CD4-positive, alpha-beta memory T cell (primary cell): ENCODE measurements around the gene SNX19. TPM values are rescaled to one million over a fixed set of nuclear protein-coding genes. Genes with fewer than 3 reads are reported as not detected.

ENCODE experiments used
- CTCF ChIA-PET: fragments of 350-600 bp; sonication (Branson Sonifier 250); formaldehyde crosslinking; loops from one replicate; lab custom pipeline; 2021; ENCODE audit warnings: inconsistent platforms; ENCODE audit not compliant: partially characterized antibody; lab: Charles Lee
- POLR2A ChIA-PET: fragments of 350-600 bp; sonication (Branson Sonifier 250); formaldehyde crosslinking; loops from one replicate; lab custom pipeline; 2021; ENCODE audit not compliant: partially characterized antibody; lab: Charles Lee
- DNase-seq, 5 donors: peaks; one replicate each; pipeline versions ENCODE4 v3.0.0 to v3.0.0-alpha.2; 2020 to 2022; ENCODE audit warnings: mixed read lengths in 1 of 5
- H3K27ac ChIP-seq: one replicate; pipeline ENCODE4 v1.7.0; 2013; ENCODE audit warnings: low read depth, low read length
- H3K27me3 ChIP-seq: 2 replicates; pipeline ENCODE4 v1.7.0; 2013; ENCODE audit warnings: mild to moderate bottlenecking, low read length, moderate library complexity; ENCODE audit not compliant: insufficient read depth
- H3K36me3 ChIP-seq: 2 replicates; pipeline ENCODE4 v1.7.0; 2013; ENCODE audit warnings: mild to moderate bottlenecking, low read length, moderate library complexity; ENCODE audit not compliant: insufficient read depth
- H3K4me1 ChIP-seq: 2 replicates; pipeline ENCODE4 v1.7.0; 2013; ENCODE audit warnings: mild to moderate bottlenecking, low read length, moderate library complexity; ENCODE audit not compliant: insufficient read depth
- H3K4me3 ChIP-seq, 2 donors: one replicate each; pipeline ENCODE4 v1.7.0; 2013; ENCODE audit warnings: low read length in 2 of 2, mild to moderate bottlenecking in 1 of 2
- H3K9me3 ChIP-seq, 2 donors: one replicate each; pipeline ENCODE4 v1.7.0; 2013; ENCODE audit warnings: low read length in 2 of 2, control low read depth in 1 of 2; ENCODE audit not compliant: control insufficient read depth in 1 of 2
- H3K27ac Mint-ChIP-seq, 7 donors: one replicate each; pipeline ENCODE4 v1.8.0; 2020 to 2021; ENCODE audit warnings: mixed read lengths in 7 of 7, mild to moderate bottlenecking in 6 of 7, inconsistent platforms in 3 of 7, moderate library complexity in 3 of 7
- H3K27me3 Mint-ChIP-seq, 2 donors: one replicate each; pipeline ENCODE4 v1.8.0; 2020 to 2021; ENCODE audit warnings: mixed read lengths in 2 of 2
- H3K36me3 Mint-ChIP-seq, 2 donors: one replicate each; pipeline ENCODE4 v1.8.0; 2020 to 2021; ENCODE audit warnings: mixed read lengths in 2 of 2, inconsistent platforms in 1 of 2, mild to moderate bottlenecking in 1 of 2
- H3K4me1 Mint-ChIP-seq, 4 donors: one replicate each; pipeline ENCODE4 v1.8.0; 2020 to 2021; ENCODE audit warnings: mixed read lengths in 4 of 4, mild to moderate bottlenecking in 1 of 4
- H3K4me3 Mint-ChIP-seq, 8 donors: one replicate each; pipeline ENCODE4 v1.8.0; 2020 to 2021; ENCODE audit warnings: mixed read lengths in 8 of 8, mild to moderate bottlenecking in 7 of 8, moderate library complexity in 6 of 8, inconsistent platforms in 3 of 8
- H3K9me3 Mint-ChIP-seq, 8 donors: one replicate each; pipeline ENCODE4 v1.8.0; 2020 to 2021; ENCODE audit warnings: mixed read lengths in 8 of 8, mild to moderate bottlenecking in 5 of 8, inconsistent platforms in 3 of 8, moderate library complexity in 1 of 8
- intact Hi-C: fragments of 100-400 bp; cut with micrococcal nuclease; formaldehyde crosslinking; loops from one replicate; pipeline ENCODE4 v1.15.1; 2023
- polyA plus RNA-seq, 2 donors: library from polyadenylated mRNA; unstranded; fragments of 300-500 nt; fragmentation: Illumina TruSeq; gene quantifications; one replicate each; pipeline ENCODE4 v1.2.3, GENCODE V29; 2021
- total RNA-seq, 2 experiments: library from RNA; stranded (reverse); gene quantifications; one replicate each; pipeline ENCODE4 v1.2.3, GENCODE V29; 2021

SNX19 gene
- total and polyA plus RNA-seq, 4 experiments from 2014 or later = 21.4 to 94.2 (median 57.1) TPM

DNA sequence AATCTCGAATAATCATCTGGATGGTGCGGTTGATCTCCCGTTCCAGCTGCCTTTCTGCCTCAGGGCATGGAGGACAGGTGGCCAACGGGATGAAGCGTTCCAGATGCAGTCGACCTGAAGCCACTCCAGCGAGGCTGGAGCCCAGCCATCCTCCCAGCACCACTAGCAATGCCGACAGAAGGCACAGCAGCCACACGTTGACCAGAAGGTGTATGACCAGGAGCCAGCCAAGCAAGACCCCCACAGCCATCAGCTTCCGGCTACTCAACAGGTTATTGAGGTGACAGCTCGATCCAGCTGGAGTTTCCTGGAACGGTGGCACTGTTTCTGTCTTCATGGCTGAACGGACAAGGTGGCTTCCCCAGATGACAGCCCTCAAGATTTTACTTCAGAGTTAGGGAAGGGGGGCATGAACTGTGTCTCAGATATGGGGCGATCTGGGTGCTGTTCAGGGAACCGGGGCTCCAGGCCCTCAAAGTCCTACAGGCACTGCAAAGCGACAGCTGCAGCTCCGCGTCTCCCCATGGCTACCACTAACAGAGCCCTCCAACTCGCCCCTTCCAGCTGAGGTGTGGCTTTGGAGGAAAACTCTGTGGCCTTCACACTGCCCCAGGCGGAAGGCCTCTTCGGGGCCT is 559 bp downstream of the SNX19 start:
- ChIA-PET POLR2A (interaction anchor here (1.1 to 2.3 kb wide), 5 partner anchors 11 to 912 kb away, joined by 3 to 16 read pairs (median 11); partner anchors contain the start of gene PRDM10), CTCF (interaction anchor here (1.0 to 5.0 kb wide), 14 partner anchors 10 to 479 kb away, joined by 3 to 54 read pairs (median 5); no protein-coding TSS in a partner anchor)
- no peaks in the 10 kb centered on the region for H3K27me3 ChIP-seq
- intact Hi-C loops = loop anchor here (1.0 to 5.0 kb wide), 4 partner anchors 53 to 1637 kb away; partner anchors contain the start of gene PRDM10
- H3K9me3 ChIP-seq = no peaks in the 10 kb centered on the region
- Mint-ChIP-seq H3K4me3 (peak overlapping the region; percentile 84 to 91 (median 89)), H3K4me1 (peaks cover 18 to 59% (median 33%) of the 10 kb centered on the region in 4 donors), H3K36me3 (peaks cover 25 to 30% of the 10 kb centered on the region in 2 donors), H3K9me3 (peaks cover 0 to 5% (median 2%) of the 10 kb centered on the region in 8 donors), H3K27me3 (peaks cover 0 to 1% of the 10 kb centered on the region in 2 donors), H3K27ac (peak overlapping the region; percentile 87 to 95 (median 93))
- no peaks in the 10 kb centered on the region for H3K36me3 ChIP-seq
- peak overlapping the region; percentile 66 to 74 for H3K4me3 ChIP-seq
- peaks cover 41% of the 10 kb centered on the region for H3K4me1 ChIP-seq
- H3K27ac ChIP-seq = peak overlapping the region; percentile 95
- peak in 2 of 5 donors; percentile 9 to 41 for DNase-seq

DNA sequence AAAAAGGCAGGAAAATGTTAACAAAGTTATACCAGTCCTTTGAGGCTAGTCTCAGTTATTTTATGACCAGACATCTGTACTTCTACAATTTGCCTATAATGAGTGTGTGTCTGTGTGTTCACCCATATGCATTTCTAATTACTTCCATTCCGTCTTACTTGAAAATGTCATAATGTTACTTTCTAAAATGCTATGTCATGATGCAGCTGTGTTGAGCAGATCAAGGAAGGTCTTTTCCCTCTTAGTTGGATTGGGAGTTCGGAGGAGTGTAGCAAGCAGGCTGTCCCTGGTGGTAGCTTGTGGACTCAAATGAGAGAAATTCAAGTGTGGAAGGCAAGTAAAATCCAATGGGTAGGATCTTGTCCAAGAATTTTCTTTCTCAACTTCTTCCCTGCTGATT is 3.0 kb downstream of the SNX19 start:
- no peak for DNase-seq
- Mint-ChIP-seq H3K9me3 (peaks cover 0 to 5% (median 2%) of the 10 kb centered on the region in 8 donors), H3K27me3 (no peaks in the 10 kb centered on the region), H3K4me1 (peaks cover 33 to 77% (median 53%) of the 10 kb centered on the region in 4 donors), H3K27ac (peak overlapping the region in 4 of 7 donors; percentile 3 to 78 (median 52)), H3K36me3 (peaks cover 48 to 49% of the 10 kb centered on the region in 2 donors), H3K4me3 (peak overlapping the region in 7 of 8 donors; percentile 2 to 73 (median 50))
- intact Hi-C loops = no loop called here
- Histone ChIP-seq H3K4me1 (peaks cover 41% of the 10 kb centered on the region), H3K9me3 (no peaks in the 10 kb centered on the region), H3K4me3 (no peak overlapping the region), H3K27ac (no peak overlapping the region), H3K27me3 (no peaks in the 10 kb centered on the region), H3K36me3 (peaks cover 7% of the 10 kb centered on the region)
- CTCF ChIA-PET = interaction anchor here (1.4 to 5.0 kb wide), 2 partner anchors 20 to 51 kb away, joined by 4 to 54 read pairs; no protein-coding TSS in a partner anchor
- POLR2A ChIA-PET = no interaction called here

DNA sequence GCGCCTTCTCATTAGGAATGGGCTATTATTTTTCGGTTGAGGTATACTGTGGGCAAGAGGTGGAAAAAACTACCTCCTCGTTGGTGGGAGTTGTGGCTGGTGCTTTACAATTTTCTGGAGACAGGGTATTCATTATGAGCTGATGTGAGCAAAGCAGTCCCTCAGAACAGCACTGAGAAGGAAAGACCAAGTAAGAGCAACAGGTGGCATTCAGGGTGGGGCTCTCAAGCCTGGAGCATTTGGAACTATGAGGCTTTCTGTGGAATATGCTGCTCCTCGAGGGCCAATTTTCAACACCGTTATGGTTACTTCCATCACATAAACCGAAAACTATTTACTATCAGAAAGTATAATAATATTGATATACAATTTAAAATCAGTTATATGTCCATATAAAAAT is 3.7 kb downstream of the SNX19 start:
- H3K4me3 Mint-ChIP-seq = peak overlapping the region in 2 of 8 donors; percentile 12 to 20
- DNase-seq = no peak
- intact Hi-C loops = no loop called here
- CTCF ChIA-PET = interaction anchor here (1.2 to 1.3 kb wide), 2 partner anchors 11 to 18 kb away, joined by 3 to 5 read pairs; no protein-coding TSS in a partner anchor
- no peaks in the 10 kb centered on the region for H3K27me3 Mint-ChIP-seq
- Histone ChIP-seq H3K4me3 (no peak overlapping the region), H3K27me3 (no peaks in the 10 kb centered on the region), H3K36me3 (peaks cover 14% of the 10 kb centered on the region), H3K9me3 (no peaks in the 10 kb centered on the region), H3K27ac (no peak overlapping the region), H3K4me1 (peaks cover 45% of the 10 kb centered on the region)
- peaks cover 0 to 5% (median 2%) of the 10 kb centered on the region in 8 donors for H3K9me3 Mint-ChIP-seq
- POLR2A ChIA-PET = no interaction called here
- H3K36me3 Mint-ChIP-seq = peaks cover 53 to 57% of the 10 kb centered on the region in 2 donors
- peak overlapping the region in 1 of 7 donors; percentile 2 for H3K27ac Mint-ChIP-seq
- H3K4me1 Mint-ChIP-seq = peaks cover 33 to 83% (median 56%) of the 10 kb centered on the region in 4 donors

DNA sequence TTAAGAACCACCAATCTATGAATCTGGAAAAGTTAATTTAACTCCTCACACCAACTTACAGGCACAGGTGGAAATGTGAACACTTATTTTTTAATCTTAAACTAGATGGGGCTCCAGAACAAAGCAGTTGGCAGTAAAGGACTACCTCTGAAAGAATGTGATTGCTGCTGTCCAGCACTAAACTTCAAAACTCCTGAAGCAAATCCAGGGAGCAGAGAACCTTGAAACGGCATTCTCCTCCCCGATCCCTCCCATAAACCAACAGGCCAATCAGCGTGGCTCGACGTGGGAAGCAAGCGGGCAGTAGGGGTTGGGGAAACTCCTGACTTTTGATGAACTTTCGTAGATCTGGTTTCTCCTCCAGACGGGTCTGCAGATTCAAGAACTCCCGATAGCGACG is 5.0 kb downstream of the SNX19 start:
- CTCF ChIA-PET = interaction anchor here (1.3 to 2.4 kb wide), 2 partner anchors 17 to 49 kb away, joined by 5 to 7 read pairs; no protein-coding TSS in a partner anchor
- Histone ChIP-seq H3K4me1 (peaks cover 37% of the 10 kb centered on the region), H3K27ac (no peak overlapping the region), H3K27me3 (no peaks in the 10 kb centered on the region), H3K36me3 (peaks cover 26% of the 10 kb centered on the region), H3K4me3 (no peak overlapping the region), H3K9me3 (no peaks in the 10 kb centered on the region)
- H3K36me3 Mint-ChIP-seq = peaks cover 63 to 66% of the 10 kb centered on the region in 2 donors
- peaks cover 0 to 5% (median 2%) of the 10 kb centered on the region in 8 donors for H3K9me3 Mint-ChIP-seq
- POLR2A ChIA-PET = no interaction called here
- H3K27ac Mint-ChIP-seq = no peak overlapping the region
- peaks cover 35 to 77% (median 55%) of the 10 kb centered on the region in 4 donors for H3K4me1 Mint-ChIP-seq
- no peak overlapping the region for H3K4me3 Mint-ChIP-seq
- H3K27me3 Mint-ChIP-seq = no peaks in the 10 kb centered on the region
- intact Hi-C loops = no loop called here
- DNase-seq = no peak

DNA sequence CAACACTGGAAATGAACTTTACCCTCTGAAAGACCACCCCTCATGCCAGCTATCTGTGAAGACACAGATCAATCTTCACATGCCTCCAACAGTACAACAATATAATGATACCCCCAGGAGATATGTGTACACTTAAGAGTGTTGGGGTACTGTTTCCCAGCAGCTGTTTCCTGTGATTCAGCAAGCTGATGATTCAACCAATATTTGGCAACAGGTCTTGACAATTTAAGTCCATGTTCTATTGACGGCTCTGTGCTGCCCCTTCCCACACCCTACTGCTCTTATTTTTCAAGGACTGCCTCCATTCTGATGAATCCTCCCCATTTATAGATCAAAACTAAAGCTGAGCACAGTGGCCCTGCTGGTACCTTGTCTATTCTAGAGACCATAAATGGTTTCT is 6.6 kb downstream of the SNX19 start:
- H3K36me3 Mint-ChIP-seq = peaks cover 72 to 81% of the 10 kb centered on the region in 2 donors
- intact Hi-C loops = no loop called here
- H3K4me3 ChIP-seq = no peak overlapping the region
- H3K27me3 Mint-ChIP-seq = no peaks in the 10 kb centered on the region
- DNase-seq = no peak
- peaks cover 40% of the 10 kb centered on the region for H3K36me3 ChIP-seq
- no peaks in the 10 kb centered on the region for H3K9me3 ChIP-seq
- H3K4me1 ChIP-seq = peaks cover 24% of the 10 kb centered on the region
- H3K27ac ChIP-seq = no peak overlapping the region
- POLR2A ChIA-PET = no interaction called here
- peaks cover 0 to 5% (median 2%) of the 10 kb centered on the region in 8 donors for H3K9me3 Mint-ChIP-seq
- H3K4me3 Mint-ChIP-seq = peak overlapping the region in 1 of 8 donors; percentile 5
- CTCF ChIA-PET = interaction anchor here (1.3 to 2.4 kb wide), 3 partner anchors 14 to 47 kb away, joined by 6 to 7 read pairs (median 7); no protein-coding TSS in a partner anchor
- peak overlapping the region in 2 of 7 donors; percentile 10 to 48 for H3K27ac Mint-ChIP-seq
- no peaks in the 10 kb centered on the region for H3K27me3 ChIP-seq
- H3K4me1 Mint-ChIP-seq = peaks cover 32 to 72% (median 51%) of the 10 kb centered on the region in 4 donors

DNA sequence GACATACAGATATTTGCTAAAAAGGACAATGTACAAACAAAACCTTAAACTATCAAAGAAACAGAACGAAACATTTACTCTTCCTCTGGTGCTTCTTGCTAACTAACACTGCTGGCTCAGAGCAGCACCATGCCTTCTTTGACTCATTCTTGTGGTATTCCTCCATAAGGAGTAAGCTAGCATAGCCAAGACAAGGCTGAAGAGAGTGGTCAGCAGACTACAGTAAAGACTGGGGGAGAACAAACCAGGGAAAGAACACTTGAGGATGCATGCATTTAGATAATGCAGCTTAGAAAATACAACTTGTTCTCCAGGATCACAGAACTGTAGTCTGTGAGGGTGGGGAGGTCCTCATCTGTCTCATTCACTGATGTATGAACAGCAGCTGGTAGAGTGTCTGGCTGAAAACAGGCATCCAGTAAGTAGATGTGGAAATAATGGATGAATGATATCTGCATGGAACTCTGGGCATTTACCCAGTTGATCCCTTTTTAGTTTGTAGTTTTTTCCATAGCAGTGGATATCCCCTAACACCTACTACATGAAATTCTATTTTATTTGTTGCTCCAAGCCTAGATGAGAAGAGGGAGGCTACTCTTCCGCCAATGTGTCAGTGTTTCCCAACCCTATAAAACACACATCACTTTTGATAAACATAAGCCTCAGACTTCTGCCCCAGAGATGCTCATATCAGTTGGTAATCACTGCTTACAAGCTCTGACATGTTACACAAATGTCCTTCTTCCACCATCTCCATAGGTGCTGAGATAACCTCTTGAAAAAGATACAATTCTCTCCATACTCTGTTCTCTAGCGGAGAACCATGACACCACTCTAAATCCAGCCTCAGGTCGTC is 7.3 kb downstream of the SNX19 start:
- Mint-ChIP-seq H3K9me3 (peaks cover 0 to 5% (median 1%) of the 10 kb centered on the region in 8 donors), H3K36me3 (peaks cover 72 to 84% of the 10 kb centered on the region in 2 donors), H3K4me1 (peaks cover 30 to 66% (median 46%) of the 10 kb centered on the region in 4 donors), H3K27ac (peak overlapping the region in 3 of 7 donors; percentile 10 to 48 (median 46)), H3K4me3 (no peak overlapping the region), H3K27me3 (no peaks in the 10 kb centered on the region)
- Histone ChIP-seq H3K4me3 (no peak overlapping the region), H3K9me3 (no peaks in the 10 kb centered on the region), H3K4me1 (peaks cover 18% of the 10 kb centered on the region), H3K27me3 (no peaks in the 10 kb centered on the region), H3K36me3 (peaks cover 42% of the 10 kb centered on the region), H3K27ac (no peak overlapping the region)
- DNase-seq = no peak
- ChIA-PET POLR2A (no interaction called here), CTCF (interaction anchor here (1.3 to 1.6 kb wide), 2 partner anchors 13 to 15 kb away, joined by 6 to 7 read pairs; no protein-coding TSS in a partner anchor)
- intact Hi-C loops = no loop called here
